ENCODE results near the gene TTYH3. TPM values are rescaled to one million over a fixed set of nuclear protein-coding genes. Genes with fewer than 3 reads are reported as not detected.

Gene TTYH3
- total and polyA plus RNA-seq, 2 of the 13 experiments (the other 11 are each of a cell fraction or from before 2014, with no cell fraction given) = 26.3 to 50.0 TPM

- CTCF ChIA-PET (ENCODE audit: low intra/inter-chr PET ratio, low total read pairs) = no interaction called here
- peak overlapping the region; percentile 59 for H3K27ac ChIP-seq (ENCODE audit: extremely low read length, insufficient read depth, low read length)
- peaks cover 78% of the 10 kb centered on the region for H3K4me1 ChIP-seq (ENCODE audit: insufficient read depth, low read length)
- peak overlapping the region; percentile 76 for H3K4me2 ChIP-seq (ENCODE audit: low read depth, low read length)
- no peaks in the 10 kb centered on the region for H3K27me3 ChIP-seq (ENCODE audit: control insufficient read depth in 1 of 2, insufficient read depth in 2 of 2, low read length in 2 of 2)
- DNase-seq (ENCODE audit: low spot score) (peak; percentile 86), FAIRE-seq (peak; percentile 72), ATAC-seq (peak; percentile 5; the same call in 2 of the 3 replicates)
- H3K9me3 ChIP-seq (ENCODE audit: low read length) = no peaks in the 10 kb centered on the region
- peak overlapping the region; percentile 53; the same call in 1 of the 2 replicates for H3K9ac ChIP-seq (ENCODE audit: insufficient read depth, low read depth, low read length)
- no TSS peak for BruUV-seq (replicated peaks)
- H2AFZ ChIP-seq (ENCODE audit: low read length) = no peak overlapping the region
- peaks cover 11% of the 10 kb centered on the region for H3K79me2 ChIP-seq (ENCODE audit: insufficient read depth, low read length)
- peak overlapping the region in 2 of 3 experiments; percentile 31 to 50; a peak in 3 of 6 replicates for H3K4me3 ChIP-seq (replicated peaks in 1 of 3; ENCODE audit: insufficient read depth in 1 of 3, low read depth in 2 of 3, low read length in 3 of 3)
- WGBS (ENCODE audit: low lambda C conversion rate) = 2% methylated on average over 12 of the region's 12 CpGs
- in situ Hi-C loops (cut with HindIII; ENCODE audit: extremely low pct_ligation_motif_present, low pct_unique_long_range_greater_than_20kb) (no loop called here), intact Hi-C loops (cut with micrococcal nuclease; ENCODE audit: unreplicated experiment) (no loop called here)
- H3K36me3 ChIP-seq (replicated peaks in 1 of 2; ENCODE audit: control insufficient read depth in 1 of 2, insufficient read depth in 2 of 2, low read length in 2 of 2) = no peaks in the 10 kb centered on the region
- POLR2A ChIA-PET = interaction anchor here (1.1 to 1.8 kb wide), 5 partner anchors 8 to 20 kb away, joined by 3 to 13 read pairs (median 6); no protein-coding TSS in a partner anchor
- H4K20me1 ChIP-seq (ENCODE audit: insufficient read depth, low read length) = peaks cover 3% of the 10 kb centered on the region; the same call in 1 of the 2 replicates
- TF ChIP-seq, protein P1, sequence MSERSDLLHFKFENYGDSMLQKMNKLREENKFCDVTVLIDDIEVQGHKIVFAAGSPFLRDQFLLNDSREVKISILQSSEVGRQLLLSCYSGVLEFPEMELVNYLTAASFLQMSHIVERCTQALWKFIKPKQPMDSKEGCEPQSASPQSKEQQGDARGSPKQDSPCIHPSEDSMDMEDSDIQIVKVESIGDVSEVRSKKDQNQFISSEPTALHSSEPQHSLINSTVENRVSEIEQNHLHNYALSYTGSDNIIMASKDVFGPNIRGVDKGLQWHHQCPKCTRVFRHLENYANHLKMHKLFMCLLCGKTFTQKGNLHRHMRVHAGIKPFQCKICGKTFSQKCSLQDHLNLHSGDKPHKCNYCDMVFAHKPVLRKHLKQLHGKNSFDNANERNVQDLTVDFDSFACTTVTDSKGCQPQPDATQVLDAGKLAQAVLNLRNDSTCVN (CRISPR knock-in tag; IDR thresholded peaks at IDR 0.05; ENCODE audit: borderline replicate concordance) = peak; percentile 98
- TF ChIP-seq, protein P2, sequence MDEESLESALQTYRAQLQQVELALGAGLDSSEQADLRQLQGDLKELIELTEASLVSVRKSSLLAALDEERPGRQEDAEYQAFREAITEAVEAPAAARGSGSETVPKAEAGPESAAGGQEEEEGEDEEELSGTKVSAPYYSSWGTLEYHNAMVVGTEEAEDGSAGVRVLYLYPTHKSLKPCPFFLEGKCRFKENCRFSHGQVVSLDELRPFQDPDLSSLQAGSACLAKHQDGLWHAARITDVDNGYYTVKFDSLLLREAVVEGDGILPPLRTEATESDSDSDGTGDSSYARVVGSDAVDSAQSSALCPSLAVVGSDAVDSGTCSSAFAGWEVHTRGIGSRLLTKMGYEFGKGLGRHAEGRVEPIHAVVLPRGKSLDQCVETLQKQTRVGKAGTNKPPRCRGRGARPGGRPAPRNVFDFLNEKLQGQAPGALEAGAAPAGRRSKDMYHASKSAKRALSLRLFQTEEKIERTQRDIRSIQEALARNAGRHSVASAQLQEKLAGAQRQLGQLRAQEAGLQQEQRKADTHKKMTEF (CRISPR knock-in tag; IDR thresholded peaks at IDR 0.05) = 0 out of 2 replicates have a peak, but pooled peaks have one; percentile 54
- peak; percentile 58; the same call in 1 of the 2 replicates for TF ChIP-seq PAXIP1 (CRISPR knock-in tag; conservative IDR thresholded peaks at IDR 0.05)
- TF ChIP-seq ZNF792 (CRISPR knock-in tag; IDR thresholded peaks at IDR 0.05) = peak; percentile 40; the same call in 1 of the 2 replicates
- peak; percentile 42; the same call in 1 of the 2 replicates for TF ChIP-seq RXRB (CRISPR knock-in tag; IDR thresholded peaks at IDR 0.05; ENCODE audit: borderline replicate concordance)
- TF ChIP-seq ZNF574 (CRISPR knock-in tag; IDR thresholded peaks at IDR 0.05) = 0 out of 2 replicates have a peak, but pooled peaks have one; percentile 13
- TF ChIP-seq CREM (IDR thresholded peaks at IDR 0.05) = 0 out of 2 replicates have a peak, but pooled peaks have one; percentile 18
- no peak for TF ChIP-seq CREM (CRISPR knock-in tag; IDR thresholded peaks at IDR 0.05)
- TF ChIP-seq YEATS4 (CRISPR knock-in tag; IDR thresholded peaks at IDR 0.05; ENCODE audit: borderline replicate concordance) = peak; percentile 41; the same call in 1 of the 2 replicates
- peak; percentile 61; the same call in 1 of the 2 replicates for TF ChIP-seq ISL2 (CRISPR knock-in tag; IDR thresholded peaks at IDR 0.05)
- TF ChIP-seq EP300 (IDR thresholded peaks at IDR 0.05; ENCODE audit: low read depth in 2 of 2, low read length in 2 of 2) = peak in 1 of 2 experiments; percentile 58; a peak in 2 of 4 replicates
- TF ChIP-seq EP300 (CRISPR knock-in tag; IDR thresholded peaks at IDR 0.05; ENCODE audit: borderline replicate concordance) = peak; percentile 26; the same call in 1 of the 2 replicates
These were observed 3.7 kb upstream of the TTYH3 start for GRCh38 chr7:2628130-2628482.

Measured in HepG2 (cell line).